ENCODE measurements around the gene GVQW3. TPM values are rescaled to one million over a fixed set of nuclear protein-coding genes. Genes with fewer than 3 reads are reported as not detected.

The GVQW3 gene
- total RNA-seq, 4 donors from 2014 or later = 2.8 to 7.2 (median 3.4) TPM

- H3K27me3 ChIP-seq = no peaks in the 10 kb centered on the region
- H3K36me3 ChIP-seq = no peaks in the 10 kb centered on the region
- DNase-seq = no peak
- TF ChIP-seq CTCF (IDR thresholded peaks at IDR 0.05) (no peak), POLR2A (IDR thresholded peaks at IDR 0.05) (no peak)
- 73 to 74% methylated on average over 6 of the region's 6 CpGs for WGBS, 2 donors
- H3K4me1 ChIP-seq = no peaks in the 10 kb centered on the region
- no peaks in the 10 kb centered on the region for H3K9me3 ChIP-seq
- H3K4me3 ChIP-seq (replicated peaks in 1 of 3) = no peak overlapping the region
- intact Hi-C loops (cut with DNase I) = no loop called here
- H3K27ac ChIP-seq = no peak overlapping the region
Observed at GRCh38 chr11:76391021-76391420, 9.9 kb downstream of the GVQW3 start.

- H3K27me3 ChIP-seq = no peaks in the 10 kb centered on the region
- WGBS, 2 donors = 84 to 85% methylated on average over 7 of the region's 7 CpGs
- H3K4me1 ChIP-seq = no peaks in the 10 kb centered on the region
- no peaks in the 10 kb centered on the region for H3K36me3 ChIP-seq
- no peak for DNase-seq
- intact Hi-C loops (cut with DNase I) = no loop called here
- H3K4me3 ChIP-seq (replicated peaks in 1 of 3) = no peak overlapping the region
- H3K27ac ChIP-seq = no peak overlapping the region
- TF ChIP-seq POLR2A (IDR thresholded peaks at IDR 0.05) = no peak
- TF ChIP-seq CTCF (IDR thresholded peaks at IDR 0.05) = no peak
- no peaks in the 10 kb centered on the region for H3K9me3 ChIP-seq
Observed at GRCh38 chr11:76391811-76392475, 10.8 kb downstream of the GVQW3 start.

- H3K4me3 ChIP-seq (replicated peaks in 1 of 3) = no peak overlapping the region
- 92 to 93% methylated on average over 1 of the region's 1 CpG for WGBS, 2 donors
- H3K4me1 ChIP-seq = no peaks in the 10 kb centered on the region
- no peak for DNase-seq
- no peaks in the 10 kb centered on the region for H3K27me3 ChIP-seq
- no peak for TF ChIP-seq CTCF (IDR thresholded peaks at IDR 0.05)
- H3K27ac ChIP-seq = no peak overlapping the region
- intact Hi-C loops (cut with DNase I) = no loop called here
- no peaks in the 10 kb centered on the region for H3K9me3 ChIP-seq
- no peaks in the 10 kb centered on the region for H3K36me3 ChIP-seq
Observed at GRCh38 chr11:76392870-76393269, 11.7 kb downstream of the GVQW3 start.

- Histone ChIP-seq H3K27me3 (no peaks in the 10 kb centered on the region), H3K4me3 (replicated peaks in 1 of 3) (no peak overlapping the region), H3K4me1 (no peaks in the 10 kb centered on the region), H3K27ac (no peak overlapping the region), H3K36me3 (no peaks in the 10 kb centered on the region), H3K9me3 (no peaks in the 10 kb centered on the region)
- no peak for DNase-seq
- TF ChIP-seq POLR2A (IDR thresholded peaks at IDR 0.05) (no peak), CTCF (IDR thresholded peaks at IDR 0.05) (no peak)
- intact Hi-C loops (cut with DNase I) = no loop called here
Observed at GRCh38 chr11:76394411-76394810, 13.3 kb downstream of the GVQW3 start.

- no peak for DNase-seq
- Histone ChIP-seq H3K9me3 (no peaks in the 10 kb centered on the region), H3K36me3 (no peaks in the 10 kb centered on the region), H3K27me3 (no peaks in the 10 kb centered on the region), H3K4me3 (replicated peaks in 1 of 3) (no peak overlapping the region), H3K27ac (no peak overlapping the region), H3K4me1 (no peaks in the 10 kb centered on the region)
- 84 to 88% methylated on average over 1 of the region's 1 CpG for WGBS, 2 donors
- no peak for TF ChIP-seq POLR2A (IDR thresholded peaks at IDR 0.05)
- TF ChIP-seq CTCF (IDR thresholded peaks at IDR 0.05) = no peak
- intact Hi-C loops (cut with DNase I) = no loop called here
Observed at GRCh38 chr11:76395296-76395695, 14.2 kb downstream of the GVQW3 start.

All from thyroid gland (tissue), 4 donors.